GM12878 (cell line): ENCODE data around the gene STEAP2. TPM values are rescaled to one million over a fixed set of nuclear protein-coding genes. Genes with fewer than 3 reads are reported as not detected.

Experiments used
- BRCA1 ChIP-seq: IDR thresholded peaks from 2 replicates; pipeline ENCODE4 v1.6.1; 2011; ENCODE audit warnings: low read depth, low read length, improper control_type of control experiment
- DPF2 ChIP-seq: fragments of 450-650 bp; IDR thresholded peaks from 2 replicates; pipeline ENCODE4 v1.6.1; 2017; ENCODE audit warnings: mild to moderate bottlenecking
- E2F4 ChIP-seq: IDR thresholded peaks from 2 replicates; pipeline ENCODE4 v1.6.1; 2012; ENCODE audit warnings: low read depth, low read length, improper control_type of control experiment
- NR2F1 ChIP-seq: fragments of 450-650 bp; conservative IDR thresholded peaks from 2 replicates; pipeline ENCODE4 v1.6.1; 2017; ENCODE audit warnings: mild to moderate bottlenecking
- PAX5 ChIP-seq: IDR thresholded peaks from 2 replicates; pipeline ENCODE4 v1.6.1; 2011; ENCODE audit warnings: low read depth, low read length, borderline replicate concordance
- PML ChIP-seq: IDR thresholded peaks from 2 replicates; pipeline ENCODE4 v1.6.1; 2012; ENCODE audit warnings: low read length, inconsistent platforms
- RUNX3 ChIP-seq: IDR thresholded peaks from 2 replicates; pipeline ENCODE4 v1.6.1; 2012; ENCODE audit warnings: low read length, inconsistent platforms
- TCF12 ChIP-seq: IDR thresholded peaks from 2 replicates; pipeline ENCODE4 v1.6.1; 2011; ENCODE audit warnings: low read depth, mild to moderate bottlenecking, low read length
- ZBTB33 ChIP-seq: fragments of 450-650 bp; IDR thresholded peaks from 2 replicates; pipeline ENCODE4 v1.6.1; 2017; ENCODE audit warnings: mild to moderate bottlenecking
- ZNF622 ChIP-seq: fragments of 450-650 bp; IDR thresholded peaks from 2 replicates; pipeline ENCODE4 v1.6.1; 2017; ENCODE audit warnings: mild to moderate bottlenecking, inconsistent platforms
- polyA plus RNA-seq, 11 experiments: library from polyadenylated mRNA; depleted of rRNA in 4 of 11; unstranded in 6 of 11; stranded (reverse) in 5 of 11; fragments of >200 nt; fragmentation: Nextera tagmentation in 4 of 11; fragmentation: Illumina TruSeq in 1 of 11; extraction: Ambion mirVana in 4 of 11; extraction: Trizol in 1 of 11; gene quantifications; 1 replicate in 1 of 11; 2 replicates in 10 of 11; pipeline versions ENCODE4 v1.2.1 to v1.2.3, GENCODE V29; 2011 to 2016; ENCODE audit warnings: inconsistent platforms in 2 of 11, missing spikeins in 2 of 11, low read depth in 1 of 11
- total RNA-seq, 4 experiments: library from RNA; depleted of rRNA in 3 of 4; stranded (reverse); fragments of >200 nt in 3 of 4; fragmentation: Illumina TruSeq in 1 of 4; extraction: Trizol in 1 of 4; gene quantifications; 2 replicates each; pipeline versions ENCODE4 v1.2.1 to v1.2.3, GENCODE V29; 2013 to 2021
- TF ChIP-seq, protein P1 (sequence below): fragments of 450-650 bp; IDR thresholded peaks from 2 replicates; pipeline ENCODE4 v1.6.1; 2016; ENCODE audit warnings: mild to moderate bottlenecking, moderate library complexity, borderline replicate concordance
- TF ChIP-seq, protein P2 (sequence below): IDR thresholded peaks from 2 replicates; pipeline ENCODE4 v1.6.1; 2011; ENCODE audit warnings: borderline replicate concordance, low read depth, mild to moderate bottlenecking, moderate library complexity, mixed read lengths, low read length; ENCODE audit not compliant: insufficient read depth; ENCODE audit errors: extremely low read length
- TF ChIP-seq, protein P3 (sequence below): fragments of 450-650 bp; IDR thresholded peaks from 2 replicates; pipeline ENCODE4 v1.6.1; 2017; ENCODE audit warnings: mild to moderate bottlenecking, moderate library complexity

The STEAP2 gene
- total and polyA plus RNA-seq, 10 of the 15 experiments (the other 5 are each of a cell fraction or from before 2014, with no cell fraction given), result 0.64 to 17.6 (median 1.8) TPM

DNA sequence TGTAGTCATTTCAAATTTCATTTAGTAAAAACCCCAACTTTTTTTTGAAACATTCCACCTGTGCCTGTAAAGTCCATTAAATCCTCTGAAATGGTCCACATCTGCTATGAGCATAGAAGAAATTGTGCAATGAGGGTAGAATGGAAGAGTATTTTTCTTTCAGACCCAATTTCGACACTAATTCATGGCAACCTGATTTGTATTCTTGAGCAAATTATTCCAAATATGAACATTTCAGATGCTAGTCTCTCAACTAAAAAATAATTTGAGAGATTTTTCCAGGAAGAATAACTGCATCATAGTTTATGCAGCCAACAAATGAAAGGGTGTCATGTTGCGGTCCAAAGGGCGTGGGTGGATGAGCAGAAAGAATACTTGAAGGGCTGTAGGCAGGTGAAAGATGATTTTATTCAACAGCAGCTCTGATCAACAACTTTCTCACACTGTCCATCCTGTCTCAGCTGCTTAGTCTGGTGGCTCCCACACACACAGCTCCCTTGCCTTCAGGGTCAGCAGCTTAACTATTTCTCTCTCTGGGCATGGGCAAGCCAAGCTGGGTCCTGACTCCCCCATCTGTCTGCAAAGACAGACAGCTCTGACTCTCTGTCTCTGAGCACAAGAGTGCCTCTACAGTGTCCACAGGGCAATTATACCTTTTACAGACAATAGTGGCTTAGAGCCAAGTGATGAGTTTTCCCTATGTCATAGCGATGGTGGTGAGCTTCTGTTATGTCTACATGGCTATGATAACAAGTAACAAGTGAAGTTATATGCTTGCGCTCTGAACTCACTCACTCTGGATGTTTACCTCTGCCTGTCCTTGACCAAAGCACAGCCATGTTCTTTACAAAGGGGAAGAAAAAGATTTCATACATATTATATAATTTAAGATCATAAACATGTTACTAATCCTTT, 11.5 kb downstream of the STEAP2 start (continued):
- TF ChIP-seq, protein P1, sequence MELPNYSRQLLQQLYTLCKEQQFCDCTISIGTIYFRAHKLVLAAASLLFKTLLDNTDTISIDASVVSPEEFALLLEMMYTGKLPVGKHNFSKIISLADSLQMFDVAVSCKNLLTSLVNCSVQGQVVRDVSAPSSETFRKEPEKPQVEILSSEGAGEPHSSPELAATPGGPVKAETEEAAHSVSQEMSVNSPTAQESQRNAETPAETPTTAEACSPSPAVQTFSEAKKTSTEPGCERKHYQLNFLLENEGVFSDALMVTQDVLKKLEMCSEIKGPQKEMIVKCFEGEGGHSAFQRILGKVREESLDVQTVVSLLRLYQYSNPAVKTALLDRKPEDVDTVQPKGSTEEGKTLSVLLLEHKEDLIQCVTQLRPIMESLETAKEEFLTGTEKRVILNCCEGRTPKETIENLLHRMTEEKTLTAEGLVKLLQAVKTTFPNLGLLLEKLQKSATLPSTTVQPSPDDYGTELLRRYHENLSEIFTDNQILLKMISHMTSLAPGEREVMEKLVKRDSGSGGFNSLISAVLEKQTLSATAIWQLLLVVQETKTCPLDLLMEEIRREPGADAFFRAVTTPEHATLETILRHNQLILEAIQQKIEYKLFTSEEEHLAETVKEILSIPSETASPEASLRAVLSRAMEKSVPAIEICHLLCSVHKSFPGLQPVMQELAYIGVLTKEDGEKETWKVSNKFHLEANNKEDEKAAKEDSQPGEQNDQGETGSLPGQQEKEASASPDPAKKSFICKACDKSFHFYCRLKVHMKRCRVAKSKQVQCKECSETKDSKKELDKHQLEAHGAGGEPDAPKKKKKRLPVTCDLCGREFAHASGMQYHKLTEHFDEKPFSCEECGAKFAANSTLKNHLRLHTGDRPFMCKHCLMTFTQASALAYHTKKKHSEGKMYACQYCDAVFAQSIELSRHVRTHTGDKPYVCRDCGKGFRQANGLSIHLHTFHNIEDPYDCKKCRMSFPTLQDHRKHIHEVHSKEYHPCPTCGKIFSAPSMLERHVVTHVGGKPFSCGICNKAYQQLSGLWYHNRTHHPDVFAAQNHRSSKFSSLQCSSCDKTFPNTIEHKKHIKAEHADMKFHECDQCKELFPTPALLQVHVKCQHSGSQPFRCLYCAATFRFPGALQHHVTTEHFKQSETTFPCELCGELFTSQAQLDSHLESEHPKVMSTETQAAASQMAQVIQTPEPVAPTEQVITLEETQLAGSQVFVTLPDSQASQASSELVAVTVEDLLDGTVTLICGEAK, result no peak
- TF ChIP-seq DPF2 (0 out of 2 replicates have a peak, but pooled peaks have one; percentile 22), PML (no peak), ZNF622 (no peak), NR2F1 (peak; percentile 42; the same call in 1 of the 2 replicates), ZBTB33 (no peak), RUNX3 (no peak), E2F4 (no peak), PAX5 (no peak), BRCA1 (no peak), TCF12 (no peak)
- TF ChIP-seq, protein P2, sequence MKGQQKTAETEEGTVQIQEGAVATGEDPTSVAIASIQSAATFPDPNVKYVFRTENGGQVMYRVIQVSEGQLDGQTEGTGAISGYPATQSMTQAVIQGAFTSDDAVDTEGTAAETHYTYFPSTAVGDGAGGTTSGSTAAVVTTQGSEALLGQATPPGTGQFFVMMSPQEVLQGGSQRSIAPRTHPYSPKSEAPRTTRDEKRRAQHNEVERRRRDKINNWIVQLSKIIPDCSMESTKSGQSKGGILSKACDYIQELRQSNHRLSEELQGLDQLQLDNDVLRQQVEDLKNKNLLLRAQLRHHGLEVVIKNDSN, result no peak
- TF ChIP-seq, protein P3, sequence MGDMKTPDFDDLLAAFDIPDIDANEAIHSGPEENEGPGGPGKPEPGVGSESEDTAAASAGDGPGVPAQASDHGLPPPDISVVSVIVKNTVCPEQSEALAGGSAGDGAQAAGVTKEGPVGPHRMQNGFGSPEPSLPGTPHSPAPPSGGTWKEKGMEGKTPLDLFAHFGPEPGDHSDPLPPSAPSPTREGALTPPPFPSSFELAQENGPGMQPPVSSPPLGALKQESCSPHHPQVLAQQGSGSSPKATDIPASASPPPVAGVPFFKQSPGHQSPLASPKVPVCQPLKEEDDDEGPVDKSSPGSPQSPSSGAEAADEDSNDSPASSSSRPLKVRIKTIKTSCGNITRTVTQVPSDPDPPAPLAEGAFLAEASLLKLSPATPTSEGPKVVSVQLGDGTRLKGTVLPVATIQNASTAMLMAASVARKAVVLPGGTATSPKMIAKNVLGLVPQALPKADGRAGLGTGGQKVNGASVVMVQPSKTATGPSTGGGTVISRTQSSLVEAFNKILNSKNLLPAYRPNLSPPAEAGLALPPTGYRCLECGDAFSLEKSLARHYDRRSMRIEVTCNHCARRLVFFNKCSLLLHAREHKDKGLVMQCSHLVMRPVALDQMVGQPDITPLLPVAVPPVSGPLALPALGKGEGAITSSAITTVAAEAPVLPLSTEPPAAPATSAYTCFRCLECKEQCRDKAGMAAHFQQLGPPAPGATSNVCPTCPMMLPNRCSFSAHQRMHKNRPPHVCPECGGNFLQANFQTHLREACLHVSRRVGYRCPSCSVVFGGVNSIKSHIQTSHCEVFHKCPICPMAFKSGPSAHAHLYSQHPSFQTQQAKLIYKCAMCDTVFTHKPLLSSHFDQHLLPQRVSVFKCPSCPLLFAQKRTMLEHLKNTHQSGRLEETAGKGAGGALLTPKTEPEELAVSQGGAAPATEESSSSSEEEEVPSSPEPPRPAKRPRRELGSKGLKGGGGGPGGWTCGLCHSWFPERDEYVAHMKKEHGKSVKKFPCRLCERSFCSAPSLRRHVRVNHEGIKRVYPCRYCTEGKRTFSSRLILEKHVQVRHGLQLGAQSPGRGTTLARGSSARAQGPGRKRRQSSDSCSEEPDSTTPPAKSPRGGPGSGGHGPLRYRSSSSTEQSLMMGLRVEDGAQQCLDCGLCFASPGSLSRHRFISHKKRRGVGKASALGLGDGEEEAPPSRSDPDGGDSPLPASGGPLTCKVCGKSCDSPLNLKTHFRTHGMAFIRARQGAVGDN, result peak; percentile 93
